GM20431 (cell line): ENCODE data around the gene KCNJ14.

Experiments used
- in situ Hi-C: fragments of 300-500 bp; cut with MseI, MboI; formaldehyde crosslinking; loops from one replicate; pipeline ENCODE4 v1.15.0; 2020; ENCODE audit warnings: low sequenced_read_pairs; ENCODE audit not compliant: unreplicated experiment

KCNJ14 gene

DNA sequence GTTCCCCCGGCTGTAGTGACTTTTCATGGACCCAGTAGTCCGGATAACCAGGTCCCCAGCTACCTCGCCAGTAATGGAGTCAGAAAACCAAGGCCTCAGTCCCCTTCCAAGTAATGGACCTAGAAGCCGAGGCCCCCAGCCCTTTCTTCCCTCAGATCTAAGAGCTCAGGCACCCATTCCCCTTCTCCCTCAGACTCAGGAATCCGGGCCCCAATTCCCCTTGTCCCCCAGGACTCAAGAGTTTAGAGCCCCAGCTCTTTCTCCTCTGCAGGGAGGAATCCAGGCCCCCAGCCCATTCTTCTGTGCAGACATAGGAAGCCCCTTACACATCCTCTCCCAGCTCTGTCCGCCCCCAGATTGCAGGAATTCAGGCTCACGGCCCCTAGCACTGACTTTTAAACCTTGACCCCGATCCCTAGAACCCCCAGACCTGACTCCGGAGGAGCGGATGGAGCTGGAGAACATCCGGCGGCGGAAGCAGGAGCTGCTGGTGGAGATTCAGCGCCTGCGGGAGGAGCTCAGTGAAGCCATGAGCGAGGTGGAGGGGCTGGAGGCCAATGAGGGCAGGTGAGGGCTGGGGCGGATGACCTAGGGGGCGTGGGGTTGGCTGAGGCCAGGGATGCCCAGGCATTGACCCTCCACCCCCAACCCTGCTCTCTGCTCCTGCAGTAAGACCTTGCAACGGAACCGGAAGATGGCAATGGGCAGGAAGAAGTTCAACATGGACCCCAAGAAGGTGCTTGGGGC is 14.7 kb downstream of the KCNJ14 start:
- in situ Hi-C loops, result no loop called here

DNA sequence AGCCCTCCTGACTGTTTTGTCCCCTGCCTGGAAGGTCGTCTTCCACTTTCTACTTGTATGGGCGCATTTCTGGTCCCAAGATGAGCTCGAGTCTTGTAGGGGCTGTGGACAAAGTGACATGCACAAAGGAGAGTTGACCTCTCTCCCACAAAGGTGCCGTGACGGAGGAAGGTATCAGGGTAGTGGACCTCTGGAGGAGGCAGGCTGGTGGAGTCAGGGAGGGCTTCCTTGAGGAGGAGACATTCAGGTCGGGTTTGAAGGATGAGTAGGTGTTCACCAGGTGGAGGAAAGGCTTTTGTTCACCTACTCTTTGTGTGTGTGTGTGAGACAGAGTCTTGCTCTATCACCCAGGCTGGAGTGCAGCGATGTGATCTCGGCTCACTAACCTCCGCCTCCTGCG is 15.5 kb downstream of the KCNJ14 start:
- in situ Hi-C loops, result no loop called here

DNA sequence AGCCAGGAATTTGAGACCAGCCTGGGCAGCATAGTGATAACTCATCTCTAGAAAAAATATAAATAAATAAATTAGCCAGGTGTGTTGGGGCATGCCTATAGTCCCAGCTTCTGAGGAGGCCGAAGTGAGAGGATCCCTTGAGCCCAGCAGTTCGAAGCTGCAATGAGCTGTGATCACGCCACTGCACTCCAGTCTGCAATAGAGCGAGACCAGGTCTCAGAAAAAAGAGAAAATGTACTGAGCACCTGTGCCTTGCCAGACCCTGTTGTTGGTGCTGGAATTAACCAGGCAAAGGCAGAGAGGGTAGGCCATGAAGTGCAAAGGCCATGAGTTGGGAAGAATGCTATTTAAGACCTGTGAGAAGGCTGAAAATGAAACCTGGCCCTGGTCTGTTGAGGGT is 16.5 kb downstream of the KCNJ14 start:
- in situ Hi-C loops, result no loop called here

DNA sequence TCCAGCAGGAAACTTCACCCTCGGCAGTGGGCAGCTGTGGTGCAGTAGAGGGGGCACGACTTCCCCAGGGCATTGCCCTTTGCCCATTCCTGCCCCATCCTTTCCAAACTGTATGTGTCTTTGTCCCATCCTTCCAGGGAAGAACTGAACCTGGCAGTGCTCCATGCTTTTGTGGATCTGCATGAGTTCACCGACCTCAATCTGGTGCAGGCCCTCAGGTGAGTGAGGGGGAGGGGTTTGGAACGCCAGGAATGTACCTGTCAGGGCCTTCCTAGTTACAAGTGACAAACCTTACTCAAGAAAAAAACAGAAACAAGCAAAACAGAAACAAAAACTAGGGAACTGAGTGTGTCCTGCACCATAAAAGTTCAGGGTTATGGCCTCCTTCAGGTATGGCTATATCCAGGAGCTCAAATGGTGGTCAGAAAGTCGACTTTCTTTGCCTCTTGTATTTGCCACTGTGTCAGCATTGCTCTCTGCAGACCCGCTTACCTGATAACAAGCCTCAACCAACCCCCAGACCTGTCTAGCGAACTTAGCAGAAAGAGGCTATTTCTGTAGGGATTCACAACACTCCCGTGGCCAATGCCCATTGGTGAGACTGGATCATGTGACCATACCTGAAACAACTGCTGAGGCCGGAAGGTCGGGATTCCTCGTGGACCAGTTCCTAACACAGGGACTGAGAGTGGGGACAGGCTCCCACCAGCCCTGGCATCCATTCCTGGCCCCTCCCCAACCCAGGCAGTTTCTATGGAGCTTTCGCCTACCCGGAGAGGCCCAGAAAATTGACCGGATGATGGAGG is 18.0 kb downstream of the KCNJ14 start:
- in situ Hi-C loops, result no loop called here

DNA sequence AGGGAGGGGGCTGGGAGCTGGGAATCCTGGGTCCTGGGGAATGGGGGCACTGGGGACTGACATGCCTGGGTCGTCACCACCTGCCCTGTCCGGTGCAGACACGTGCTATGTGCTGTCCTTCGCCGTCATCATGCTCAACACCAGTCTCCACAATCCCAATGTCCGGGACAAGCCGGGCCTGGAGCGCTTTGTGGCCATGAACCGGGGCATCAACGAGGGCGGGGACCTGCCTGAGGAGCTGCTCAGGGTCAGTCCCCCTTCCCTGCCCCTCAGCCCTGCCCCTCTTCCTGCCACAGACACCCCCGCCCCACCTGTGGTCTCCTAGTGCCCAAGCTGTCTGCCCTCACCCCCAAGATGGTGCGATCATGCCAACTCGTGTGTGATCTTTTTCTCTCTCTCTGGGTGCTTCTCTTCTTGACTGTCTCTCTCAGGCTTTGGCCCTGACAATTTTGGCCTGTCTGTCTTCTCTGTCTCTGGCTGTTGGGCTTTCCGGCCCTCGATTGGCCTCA is 18.8 kb downstream of the KCNJ14 start:
- in situ Hi-C loops, result no loop called here

DNA sequence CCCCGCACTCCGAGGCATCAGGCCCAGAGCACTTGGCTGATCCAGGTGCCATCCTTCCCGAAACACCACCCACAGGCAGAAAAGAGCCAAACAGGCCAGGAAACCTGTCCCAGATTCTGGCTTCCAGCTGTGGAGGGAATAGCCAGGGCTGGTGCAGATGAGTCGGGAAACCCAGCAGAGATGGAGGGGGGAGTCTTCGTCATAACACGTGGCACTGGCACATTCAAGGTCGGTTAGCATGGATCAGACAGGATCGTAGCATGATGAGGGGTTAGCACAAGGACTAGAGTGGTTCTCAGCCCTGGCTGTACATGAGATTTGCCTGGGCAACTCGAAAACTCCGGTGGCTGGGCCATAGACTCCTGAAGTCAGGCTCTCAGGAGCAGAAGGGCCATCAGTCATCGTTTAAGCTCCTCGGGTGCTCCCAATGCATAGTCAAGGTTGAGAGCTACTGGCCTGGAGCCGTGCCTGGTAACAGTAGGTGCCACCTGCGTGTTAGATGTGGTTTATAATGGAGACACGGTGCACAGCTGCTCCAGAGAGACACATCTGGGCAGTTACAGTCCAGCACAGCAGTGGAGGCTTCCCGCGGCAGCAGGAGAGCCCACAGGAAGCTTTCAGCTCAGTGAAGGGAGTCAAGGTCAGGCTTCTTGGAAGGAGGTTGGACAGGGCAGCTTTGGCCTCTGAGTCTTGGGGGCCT is 20.1 kb downstream of the KCNJ14 start:
- in situ Hi-C loops, result no loop called here

DNA sequence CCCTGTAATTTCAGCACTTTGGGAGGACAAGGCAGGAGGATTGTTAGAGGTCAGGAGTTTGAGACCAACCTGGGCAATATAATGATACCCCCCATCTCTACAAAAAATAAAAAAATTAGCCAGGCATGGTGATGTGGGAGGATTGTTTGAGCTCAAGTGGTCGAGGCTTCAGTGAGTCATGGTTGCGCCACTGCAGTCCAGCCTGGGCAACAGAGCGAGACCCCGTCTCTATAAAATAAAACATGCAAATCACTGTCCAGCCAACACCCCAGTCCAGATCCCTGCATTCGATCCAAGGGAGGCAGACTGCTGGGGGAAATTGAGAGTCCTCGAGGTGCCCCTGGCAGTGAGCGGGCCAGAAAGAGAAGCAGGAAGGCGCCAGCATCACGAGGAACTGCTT is 20.8 kb downstream of the KCNJ14 start:
- in situ Hi-C loops, result no loop called here

DNA sequence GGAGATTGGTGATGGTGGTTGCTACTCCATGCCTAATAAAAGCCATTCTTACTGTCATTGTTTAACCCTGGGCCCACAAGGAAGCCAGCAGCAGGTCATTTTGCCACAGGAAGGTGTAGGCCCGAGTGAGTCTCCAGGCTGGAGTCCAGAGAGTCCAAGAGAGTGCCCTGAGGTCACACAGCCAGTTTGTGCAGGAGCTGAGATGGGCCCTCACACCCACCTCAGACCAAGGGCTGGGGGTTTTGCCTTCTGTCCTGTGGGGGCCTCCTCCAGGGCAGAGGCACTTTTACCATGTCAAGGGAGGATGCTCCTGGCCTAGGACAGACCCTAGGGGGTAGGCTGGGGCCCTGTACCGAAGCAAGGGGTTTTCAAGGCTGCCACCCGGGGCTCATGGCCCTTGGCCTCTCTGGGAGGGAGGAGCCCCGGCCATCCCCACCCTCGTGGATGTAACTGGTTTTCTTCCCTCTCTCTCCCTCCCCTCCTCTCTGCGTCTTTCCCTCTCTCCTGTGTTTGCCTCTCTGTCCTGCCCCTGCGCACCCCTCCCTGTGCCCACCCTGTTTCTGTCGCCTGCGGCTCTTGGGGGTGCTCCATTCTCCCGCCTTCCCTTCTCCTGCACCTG is 21.8 kb downstream of the KCNJ14 start:
- in situ Hi-C loops, result no loop called here

DNA sequence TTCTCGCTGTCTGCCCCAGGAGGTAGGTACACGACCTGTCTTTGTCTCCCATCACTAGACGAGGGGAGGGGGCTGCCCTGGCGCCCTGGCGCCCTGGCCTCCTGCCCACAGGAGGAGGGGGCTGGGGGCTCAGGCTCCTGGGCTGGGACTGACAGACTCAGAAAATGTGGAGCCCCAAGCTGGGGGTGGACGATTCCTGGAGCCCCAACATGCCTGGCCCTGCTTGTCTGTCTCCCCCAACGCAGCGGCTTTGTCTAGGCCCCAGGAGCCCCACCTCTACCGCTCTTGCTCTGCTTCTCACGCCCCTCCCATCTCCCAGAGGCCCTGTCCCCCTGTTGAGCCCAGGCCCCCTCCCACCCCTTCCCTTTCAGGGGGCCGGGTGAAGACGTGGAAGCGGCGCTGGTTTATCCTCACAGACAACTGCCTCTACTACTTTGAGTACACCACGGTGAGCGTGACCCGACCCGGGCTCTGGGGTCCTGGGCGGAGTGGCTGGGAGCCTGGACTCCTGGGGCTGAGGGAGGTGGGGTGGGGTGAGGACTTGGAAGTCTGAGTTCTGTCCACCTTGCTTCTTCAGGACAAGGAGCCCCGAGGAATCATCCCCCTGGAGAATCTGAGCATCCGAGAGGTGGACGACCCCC is 22.4 kb downstream of the KCNJ14 start:
- in situ Hi-C loops, result no loop called here

DNA sequence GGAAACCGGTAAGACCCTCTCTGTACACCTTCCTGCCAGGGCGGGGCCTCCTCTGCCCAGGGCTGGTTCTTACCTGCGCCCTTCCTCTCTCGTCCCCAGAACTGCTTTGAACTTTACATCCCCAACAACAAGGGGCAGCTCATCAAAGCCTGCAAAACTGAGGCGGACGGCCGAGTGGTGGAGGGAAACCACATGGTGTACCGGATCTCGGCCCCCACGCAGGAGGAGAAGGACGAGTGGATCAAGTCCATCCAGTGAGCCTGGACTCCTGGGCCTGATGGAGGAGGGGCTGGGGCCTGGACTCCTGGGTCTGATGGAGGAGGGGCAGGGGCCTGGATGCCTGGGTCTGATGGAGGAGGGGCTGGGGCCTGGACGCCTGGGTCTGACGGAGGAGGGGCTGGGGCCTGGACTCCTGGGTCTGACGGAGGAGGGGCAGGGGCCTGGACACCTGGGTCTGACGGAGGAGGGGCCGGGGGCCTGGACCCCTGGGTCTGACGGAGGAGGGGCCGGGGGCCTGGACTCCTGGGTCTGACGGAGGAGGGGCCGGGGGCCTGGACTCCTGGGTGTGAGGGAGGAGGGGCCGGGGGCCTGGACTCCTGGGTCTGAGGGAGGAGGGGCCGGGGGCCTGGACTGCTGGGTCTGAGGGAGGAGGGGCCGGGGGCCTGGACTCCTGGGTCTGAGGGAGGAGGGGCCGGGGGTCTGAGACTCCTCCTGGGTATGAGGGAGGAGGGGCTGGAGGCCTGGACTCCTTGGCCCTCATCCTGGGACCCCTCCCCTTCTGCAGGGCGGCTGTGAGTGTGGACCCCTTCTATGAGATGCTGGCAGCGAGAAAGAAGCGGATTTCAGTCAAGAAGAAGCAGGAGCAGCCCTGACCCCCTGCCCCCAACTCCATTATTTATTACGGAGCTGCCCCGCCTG is 23.2 kb downstream of the KCNJ14 start:
- in situ Hi-C loops, result no loop called here

DNA sequence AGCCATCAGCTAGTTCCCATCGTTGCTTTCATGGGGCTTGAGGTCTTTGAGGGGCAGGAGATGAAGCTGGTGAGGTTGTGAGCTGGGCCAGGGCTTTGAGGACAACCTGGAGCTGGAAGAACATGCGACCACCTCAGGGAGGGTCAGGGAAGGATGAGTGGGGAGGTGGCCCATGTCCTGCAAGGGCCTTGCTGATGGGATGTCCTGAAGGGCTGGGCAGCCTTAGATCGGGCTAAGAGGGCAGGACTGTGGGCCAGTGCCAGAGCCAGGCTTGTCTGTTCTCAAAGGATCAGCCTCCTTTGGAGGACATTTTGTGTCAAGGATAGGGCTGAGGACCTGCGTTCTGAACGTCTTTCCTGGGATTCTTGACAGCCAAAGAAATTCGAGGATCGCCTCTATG is 24.3 kb downstream of the KCNJ14 start:
- in situ Hi-C loops, result no loop called here

DNA sequence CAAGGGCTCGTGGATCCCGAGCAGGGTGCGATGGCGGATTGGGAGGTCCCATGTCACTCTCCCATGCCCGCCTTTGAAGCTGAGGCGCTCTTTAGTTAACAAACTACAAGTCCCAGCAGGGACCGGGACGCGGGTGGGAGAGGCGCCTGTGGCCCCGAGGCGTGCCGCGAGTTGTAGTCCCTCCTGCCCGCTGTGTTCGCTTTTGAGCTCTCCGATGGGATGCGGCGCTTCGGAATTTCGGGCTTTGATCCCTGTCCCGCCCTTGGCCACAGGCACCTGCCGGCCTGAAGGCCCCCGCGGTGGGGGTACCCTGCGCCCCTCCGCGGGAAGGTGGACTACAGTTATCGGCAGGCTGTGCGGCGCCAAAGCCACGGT is 24.8 kb downstream of the KCNJ14 start:
- in situ Hi-C loops, result no loop called here

DNA sequence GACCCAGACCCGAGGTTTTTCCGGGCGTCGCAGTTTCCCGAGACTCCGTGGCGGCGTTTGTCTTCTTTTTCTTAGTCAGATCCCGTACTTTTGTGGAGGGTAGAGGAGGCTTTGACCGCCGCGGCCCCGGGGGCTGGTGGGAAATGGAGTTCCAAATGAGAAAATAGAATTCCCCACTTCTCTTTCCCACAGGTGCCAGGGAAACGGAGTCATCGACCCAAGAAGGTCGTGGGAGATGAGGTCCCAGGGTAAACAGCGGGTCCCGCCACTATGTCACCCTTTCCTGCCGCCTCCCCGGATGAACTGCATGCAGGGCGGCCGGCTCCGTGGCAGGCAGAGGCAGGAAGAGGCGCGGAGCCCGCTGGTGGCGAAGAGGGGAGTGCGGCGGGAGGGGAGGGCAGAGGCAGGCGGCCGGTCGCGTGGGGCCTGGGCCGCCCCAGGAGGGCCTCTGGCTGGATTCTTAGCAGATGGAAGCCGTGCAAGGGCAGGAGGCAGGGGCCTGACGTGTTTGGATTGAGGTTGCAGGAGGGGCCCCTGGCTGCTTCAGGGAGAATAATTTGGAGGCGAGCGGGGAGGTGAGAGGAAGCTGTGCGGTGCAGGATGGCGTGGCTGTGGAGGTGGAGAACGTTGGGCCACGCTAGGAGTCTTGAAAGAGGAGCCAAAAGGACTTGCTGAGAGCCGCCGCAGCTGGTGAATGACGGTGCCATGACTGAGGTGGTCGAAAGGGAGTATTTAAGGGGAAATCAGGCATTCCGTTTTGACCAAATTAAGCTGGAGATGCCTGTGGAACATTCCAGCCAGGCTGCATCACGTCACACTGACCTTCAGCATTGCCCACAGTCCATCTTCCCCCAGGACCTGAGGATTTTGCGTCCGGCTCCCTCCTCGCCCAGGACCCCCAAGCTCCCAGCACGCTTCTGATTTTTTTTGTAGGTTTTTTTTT is 25.5 kb downstream of the KCNJ14 start:
- in situ Hi-C loops, result no loop called here

DNA sequence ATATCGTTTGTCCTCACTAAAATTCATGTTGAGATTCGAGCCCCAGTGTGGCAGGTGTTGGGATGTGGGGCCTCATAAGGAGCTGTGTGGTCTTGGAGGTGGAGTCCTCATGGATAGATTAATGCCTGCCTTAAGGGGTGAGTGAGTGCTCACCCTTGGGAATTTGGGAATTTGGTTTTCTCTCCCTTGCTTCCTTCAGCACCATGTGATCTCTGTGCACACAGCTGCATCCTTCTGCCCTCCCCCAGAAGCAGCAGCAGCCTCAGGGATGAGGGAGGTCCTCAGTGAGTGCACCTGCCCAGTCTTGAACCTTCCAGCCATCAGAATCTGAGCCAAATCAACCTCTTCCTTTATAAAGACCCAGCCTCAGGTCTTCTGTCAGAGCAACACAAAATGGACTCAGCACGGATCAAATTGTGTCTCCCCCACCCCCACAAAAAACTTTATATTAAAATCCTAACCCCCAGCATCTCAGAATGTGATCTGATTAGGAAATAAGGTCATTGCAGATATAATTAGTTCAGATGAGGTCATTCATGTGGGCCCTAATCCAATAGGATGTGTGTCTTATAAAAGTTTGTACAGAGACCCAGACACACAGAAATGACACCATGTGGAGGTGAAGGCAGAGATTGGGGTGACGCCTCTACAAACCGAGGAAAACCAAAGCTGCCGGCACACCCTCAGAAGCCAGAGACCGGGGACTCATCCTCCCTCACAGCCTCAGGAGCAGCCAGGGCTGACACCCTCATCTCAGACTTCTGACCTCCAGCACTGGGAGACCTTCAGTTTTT is 26.7 kb downstream of the KCNJ14 start:
- in situ Hi-C loops, result no loop called here

DNA sequence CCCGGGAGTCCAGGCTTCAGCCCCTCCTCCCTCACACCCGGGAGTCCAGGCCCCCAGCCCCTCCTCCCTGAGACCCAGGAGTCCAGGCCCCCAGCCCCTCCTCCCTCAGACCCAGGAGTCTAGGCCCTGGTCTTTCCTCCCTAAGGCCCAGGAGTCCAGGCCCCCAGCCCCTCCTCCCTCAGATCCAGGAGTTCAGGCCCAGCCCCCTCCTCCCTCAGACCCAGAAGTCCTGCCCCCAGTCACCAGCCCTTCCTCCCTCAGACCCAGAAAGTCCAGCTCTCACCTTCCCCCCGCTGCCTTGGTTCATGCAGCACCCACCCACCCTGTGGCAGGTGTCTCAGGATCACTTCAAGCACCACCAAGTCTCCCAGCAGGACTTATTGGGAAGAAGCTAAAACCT is 27.9 kb downstream of the KCNJ14 start:
- in situ Hi-C loops, result no loop called here

DNA sequence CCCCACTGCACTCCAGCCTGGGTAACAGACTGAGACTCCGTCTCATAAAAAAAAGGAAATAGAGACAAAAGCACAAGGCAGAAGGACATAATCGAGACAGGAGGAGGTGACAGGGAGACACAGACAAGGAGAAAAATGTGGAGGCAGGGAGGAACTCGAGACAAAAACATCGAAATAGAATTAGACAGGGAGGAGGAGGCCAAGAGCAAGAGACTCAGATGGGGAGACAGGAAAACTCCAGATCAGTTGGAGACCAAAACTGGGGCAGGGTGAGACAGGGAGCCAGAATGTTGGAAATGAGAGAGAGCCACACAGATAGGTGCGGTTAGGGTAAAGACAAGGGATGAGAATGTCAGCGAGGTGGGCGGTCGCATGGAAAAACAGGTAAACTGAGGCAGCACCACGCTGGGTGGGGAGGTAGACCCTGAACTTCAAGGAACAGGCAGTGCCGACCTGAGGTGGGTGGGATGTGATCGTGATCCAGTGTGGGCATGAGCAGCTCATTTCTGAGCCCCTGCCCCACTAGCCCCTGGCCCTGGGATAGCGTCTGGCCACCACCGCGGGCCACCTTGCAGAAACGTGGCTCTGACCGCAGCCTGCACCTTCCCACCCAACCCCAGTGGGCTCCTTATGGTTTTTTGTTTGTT is 29.0 kb downstream of the KCNJ14 start:
- in situ Hi-C loops, result no loop called here
